ENCODE data around the gene JARID2. TPM values are rescaled to one million over a fixed set of nuclear protein-coding genes. Genes with fewer than 3 reads are reported as not detected.

JARID2 gene
- total and polyA plus RNA-seq, 9 of the 15 experiments (the other 6 are each of a cell fraction or from before 2014, with no cell fraction given), result 5.0 to 29.0 (median 15.6) TPM

DNA sequence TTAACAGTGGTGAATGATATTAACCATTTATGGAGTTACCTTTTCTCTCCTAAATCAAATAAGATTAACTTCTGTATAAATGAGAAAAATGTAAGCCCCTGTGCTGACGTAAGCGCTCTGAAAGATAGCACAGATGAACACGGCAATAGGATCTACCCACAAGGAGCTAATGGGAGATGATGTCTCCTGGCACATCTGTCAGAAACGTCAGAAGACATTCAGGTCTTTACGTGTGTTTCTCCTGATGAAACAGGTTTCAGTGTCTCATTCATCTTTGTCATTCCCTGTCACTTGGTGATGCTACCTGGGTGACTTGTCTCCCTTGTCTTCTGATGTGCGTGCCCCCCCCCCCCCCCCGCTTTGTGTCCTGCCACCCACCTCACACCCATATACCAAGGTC is 227.3 kb downstream of the JARID2 start (continued):
- no peak for TF ChIP-seq ERF (CRISPR knock-in tag; IDR thresholded peaks at IDR 0.05)
- TF ChIP-seq ZNF551 (CRISPR knock-in tag; IDR thresholded peaks at IDR 0.05), result no peak
- no peak for TF ChIP-seq ZNF253 (CRISPR knock-in tag; conservative IDR thresholded peaks at IDR 0.05)
- TF ChIP-seq, protein P1, sequence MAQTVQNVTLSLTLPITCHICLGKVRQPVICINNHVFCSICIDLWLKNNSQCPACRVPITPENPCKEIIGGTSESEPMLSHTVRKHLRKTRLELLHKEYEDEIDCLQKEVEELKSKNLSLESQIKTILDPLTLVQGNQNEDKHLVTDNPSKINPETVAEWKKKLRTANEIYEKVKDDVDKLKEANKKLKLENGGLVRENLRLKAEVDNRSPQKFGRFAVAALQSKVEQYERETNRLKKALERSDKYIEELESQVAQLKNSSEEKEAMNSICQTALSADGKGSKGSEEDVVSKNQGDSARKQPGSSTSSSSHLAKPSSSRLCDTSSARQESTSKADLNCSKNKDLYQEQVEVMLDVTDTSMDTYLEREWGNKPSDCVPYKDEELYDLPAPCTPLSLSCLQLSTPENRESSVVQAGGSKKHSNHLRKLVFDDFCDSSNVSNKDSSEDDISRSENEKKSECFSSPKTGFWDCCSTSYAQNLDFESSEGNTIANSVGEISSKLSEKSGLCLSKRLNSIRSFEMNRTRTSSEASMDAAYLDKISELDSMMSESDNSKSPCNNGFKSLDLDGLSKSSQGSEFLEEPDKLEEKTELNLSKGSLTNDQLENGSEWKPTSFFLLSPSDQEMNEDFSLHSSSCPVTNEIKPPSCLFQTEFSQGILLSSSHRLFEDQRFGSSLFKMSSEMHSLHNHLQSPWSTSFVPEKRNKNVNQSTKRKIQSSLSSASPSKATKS (CRISPR knock-in tag; IDR thresholded peaks at IDR 0.05), result no peak
- TF ChIP-seq FOXK1 (CRISPR knock-in tag; IDR thresholded peaks at IDR 0.05; ENCODE audit: borderline replicate concordance), result no peak
- TF ChIP-seq SREBF1 (IDR thresholded peaks at IDR 0.05; ENCODE audit: borderline replicate concordance, low read depth, low read length), result no peak
- TF ChIP-seq ZNF699 (CRISPR knock-in tag; IDR thresholded peaks at IDR 0.05; ENCODE audit: insufficient replicate concordance), result no peak
- no peak for TF ChIP-seq MAZ (CRISPR knock-in tag; conservative IDR thresholded peaks at IDR 0.05 in 1 of 2, IDR thresholded peaks at IDR 0.05 in 1 of 2)
- TF ChIP-seq, protein P2, sequence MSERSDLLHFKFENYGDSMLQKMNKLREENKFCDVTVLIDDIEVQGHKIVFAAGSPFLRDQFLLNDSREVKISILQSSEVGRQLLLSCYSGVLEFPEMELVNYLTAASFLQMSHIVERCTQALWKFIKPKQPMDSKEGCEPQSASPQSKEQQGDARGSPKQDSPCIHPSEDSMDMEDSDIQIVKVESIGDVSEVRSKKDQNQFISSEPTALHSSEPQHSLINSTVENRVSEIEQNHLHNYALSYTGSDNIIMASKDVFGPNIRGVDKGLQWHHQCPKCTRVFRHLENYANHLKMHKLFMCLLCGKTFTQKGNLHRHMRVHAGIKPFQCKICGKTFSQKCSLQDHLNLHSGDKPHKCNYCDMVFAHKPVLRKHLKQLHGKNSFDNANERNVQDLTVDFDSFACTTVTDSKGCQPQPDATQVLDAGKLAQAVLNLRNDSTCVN (CRISPR knock-in tag; IDR thresholded peaks at IDR 0.05), result no peak
- no peak for TF ChIP-seq CXXC5 (CRISPR knock-in tag; IDR thresholded peaks at IDR 0.05)

Measured in K562 (cell line).